ENCODE measurements around the gene TDO2.

GRCh38 chr4:155962767-155963166, 59.3 kb downstream of the TDO2 start:
- TF ChIP-seq CTCF (IDR thresholded peaks at IDR 0.05; ENCODE audit: borderline replicate concordance, extremely low read depth, low read length, poor library complexity, severe bottlenecking) = no peak
- TF ChIP-seq EZH2 (IDR thresholded peaks at IDR 0.05; ENCODE audit: borderline replicate concordance, low read depth, low read length, severe bottlenecking) = no peak
